Activated CD8-positive, alpha-beta memory T cell treated with anti-CD3 and anti-CD28 coated beads for 1 hour (primary cell): ENCODE measurements around the gene ISL2.

Experiments
- DNase-seq, 2 donors: peaks; one replicate each; pipeline ENCODE4 v3.0.0-alpha.2; 2020; ENCODE audit warnings: low read depth in 1 of 2; ENCODE audit errors: extremely low read depth in 1 of 2

Gene ISL2

GRCh38 chr15:76327191-76328105 lies 9.1 kb upstream of the ISL2 start:
- DNase-seq: no peak

DNA sequence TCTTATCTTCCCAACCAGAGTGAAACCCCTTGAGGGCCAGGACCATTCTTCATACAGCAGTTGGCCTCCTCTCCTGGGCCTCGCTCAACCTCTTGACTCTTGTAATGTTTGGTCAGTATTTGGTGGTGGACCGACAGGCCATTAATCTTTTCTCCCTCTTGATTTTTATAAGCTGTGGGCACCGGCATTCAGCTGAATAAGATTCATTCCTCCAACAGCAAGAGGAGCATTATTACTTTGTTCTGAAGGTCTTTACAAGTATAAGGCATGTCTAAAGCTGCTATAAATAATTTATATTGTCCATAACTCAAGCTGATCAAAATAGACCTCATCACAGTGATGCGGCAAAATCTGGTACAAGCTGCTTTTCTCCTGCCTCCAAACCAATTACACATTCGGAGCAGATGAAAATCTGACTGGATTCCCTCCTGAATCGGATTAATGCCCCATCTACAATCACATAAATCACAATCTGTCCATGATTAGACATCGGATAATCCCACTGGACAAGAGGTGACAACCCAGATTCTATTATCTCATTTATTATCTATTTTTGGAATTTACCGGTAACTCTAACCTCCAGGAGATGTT lies 8.4 kb upstream of the ISL2 start:
- no peak for DNase-seq

- DNase-seq: no peak
Measured at GRCh38 chr15:76328958-76329357, 7.6 kb upstream of the ISL2 start.

GRCh38 chr15:76330080-76330680 lies 6.4 kb upstream of the ISL2 start:
- DNase-seq: no peak

DNA sequence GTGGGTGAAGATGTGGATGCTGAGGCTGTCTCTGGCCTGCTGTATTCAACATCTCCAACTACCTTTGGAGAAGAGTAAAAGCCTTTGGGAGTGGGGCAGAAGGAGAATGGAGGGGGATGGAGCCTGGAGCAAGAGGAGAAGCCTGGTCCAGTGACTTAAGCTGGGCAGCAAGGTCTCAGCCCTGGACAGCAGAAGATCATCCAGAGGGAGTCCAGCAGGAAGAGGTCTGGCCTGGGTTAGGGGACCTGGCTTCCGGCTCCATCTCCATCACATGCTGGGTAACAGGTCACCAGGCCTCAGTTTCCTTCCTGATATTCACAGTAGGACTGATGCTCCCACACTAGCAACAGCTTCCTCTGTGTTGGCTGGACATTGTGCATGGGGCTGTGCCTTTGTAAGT lies 3.8 kb upstream of the ISL2 start:
- no peak for DNase-seq

DNA sequence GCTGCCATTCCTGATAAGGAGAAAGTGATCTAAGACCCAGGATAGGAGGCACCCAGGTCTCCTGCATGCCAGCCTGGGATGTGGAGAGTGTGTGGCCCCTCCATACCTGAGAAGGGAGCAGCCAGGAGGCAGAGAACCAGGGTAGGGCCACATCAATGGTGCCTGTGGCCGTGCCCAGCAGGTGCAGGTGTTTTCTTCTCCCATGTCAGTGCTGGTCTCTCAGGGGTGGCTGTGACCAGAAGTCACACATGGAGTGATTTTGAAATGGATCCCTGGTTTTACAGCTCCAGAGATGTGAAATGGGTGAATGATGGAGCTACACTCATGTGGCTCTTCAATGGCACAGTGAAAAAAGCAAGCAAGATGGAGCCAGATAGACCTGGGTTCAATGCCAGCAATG lies 3.3 kb upstream of the ISL2 start:
- DNase-seq: no peak

DNA sequence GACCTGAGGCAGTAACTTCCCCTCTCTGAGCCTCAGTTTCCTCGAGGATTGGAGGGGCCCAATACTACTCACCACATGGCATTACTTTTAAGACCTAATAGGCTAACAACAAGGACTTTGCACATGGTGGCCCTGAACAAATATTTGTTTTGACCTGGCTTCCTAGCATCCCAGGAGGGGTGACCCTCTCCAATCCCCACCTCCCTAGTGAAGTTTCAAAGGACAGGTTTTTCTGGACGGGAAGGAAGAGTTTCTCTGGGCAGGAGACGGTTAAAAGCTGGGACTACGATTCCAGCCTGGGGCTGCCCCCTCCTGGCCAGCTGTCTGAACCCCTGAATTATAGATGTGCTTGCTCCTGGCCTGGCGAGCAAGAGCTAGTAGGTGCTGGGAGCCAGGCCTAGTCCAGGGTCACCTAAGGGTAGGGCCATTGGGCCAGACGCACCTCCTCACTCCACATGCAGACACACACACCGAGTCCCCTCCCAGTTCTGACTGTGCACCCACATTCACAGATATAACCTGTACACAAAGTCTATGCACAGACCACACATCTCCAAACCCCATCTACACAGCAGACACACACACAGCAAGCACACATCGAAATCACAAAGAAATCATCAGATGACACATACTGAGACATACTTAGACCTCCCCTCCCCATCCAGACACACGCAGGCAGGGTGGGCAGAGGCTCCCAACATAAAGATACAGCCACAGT lies 2.7 kb upstream of the ISL2 start:
- DNase-seq: no peak

DNA sequence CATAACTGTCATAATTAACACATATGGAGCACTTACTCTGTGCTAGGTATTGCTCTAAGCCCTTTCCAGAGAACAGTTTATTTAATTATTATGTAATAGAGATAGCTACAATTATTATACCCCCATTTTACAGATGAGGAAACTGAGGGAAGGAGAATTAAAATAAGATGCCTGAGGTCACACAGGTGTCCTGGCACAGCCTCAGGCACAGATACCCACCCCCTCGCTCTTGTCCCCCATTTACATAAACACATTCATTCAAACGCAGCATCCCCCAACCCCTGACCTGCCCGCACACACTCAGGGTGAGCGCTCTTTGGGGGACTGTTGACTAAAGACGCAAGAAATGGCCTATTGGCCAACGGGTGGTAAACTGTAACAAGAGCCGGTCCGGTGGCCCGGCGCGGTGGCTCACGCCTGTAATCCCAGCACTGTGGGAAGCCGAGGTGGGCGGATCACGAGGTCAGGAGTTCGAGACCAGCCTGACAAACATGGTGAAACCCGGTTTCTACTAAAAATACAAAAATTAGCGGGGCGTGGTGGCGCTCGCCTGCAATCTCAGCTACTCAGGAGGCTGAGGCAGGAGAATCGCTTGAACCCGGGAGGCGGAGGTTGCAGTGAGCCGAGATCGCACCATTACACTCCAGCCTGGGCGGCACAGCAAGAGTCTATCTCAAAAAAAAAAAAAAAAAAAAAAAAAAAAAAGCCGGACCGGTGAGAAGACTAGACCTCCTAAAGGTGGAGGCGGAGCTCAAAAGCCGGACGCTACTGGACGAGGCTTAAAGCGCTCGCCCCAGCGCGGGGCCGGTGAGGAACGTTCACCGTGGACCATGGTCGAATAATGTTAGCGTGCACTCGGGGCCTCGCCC lies 1.9 kb upstream of the ISL2 start:
- DNase-seq: no peak

- DNase-seq: no peak
Measured at GRCh38 chr15:76335307-76336253, 993 bp upstream of the ISL2 start.

- no peak for DNase-seq
Measured at GRCh38 chr15:76337059-76337695, 604 bp downstream of the ISL2 start.

- DNase-seq: no peak
Measured at GRCh38 chr15:76337696-76338485, 1.3 kb downstream of the ISL2 start.

DNA sequence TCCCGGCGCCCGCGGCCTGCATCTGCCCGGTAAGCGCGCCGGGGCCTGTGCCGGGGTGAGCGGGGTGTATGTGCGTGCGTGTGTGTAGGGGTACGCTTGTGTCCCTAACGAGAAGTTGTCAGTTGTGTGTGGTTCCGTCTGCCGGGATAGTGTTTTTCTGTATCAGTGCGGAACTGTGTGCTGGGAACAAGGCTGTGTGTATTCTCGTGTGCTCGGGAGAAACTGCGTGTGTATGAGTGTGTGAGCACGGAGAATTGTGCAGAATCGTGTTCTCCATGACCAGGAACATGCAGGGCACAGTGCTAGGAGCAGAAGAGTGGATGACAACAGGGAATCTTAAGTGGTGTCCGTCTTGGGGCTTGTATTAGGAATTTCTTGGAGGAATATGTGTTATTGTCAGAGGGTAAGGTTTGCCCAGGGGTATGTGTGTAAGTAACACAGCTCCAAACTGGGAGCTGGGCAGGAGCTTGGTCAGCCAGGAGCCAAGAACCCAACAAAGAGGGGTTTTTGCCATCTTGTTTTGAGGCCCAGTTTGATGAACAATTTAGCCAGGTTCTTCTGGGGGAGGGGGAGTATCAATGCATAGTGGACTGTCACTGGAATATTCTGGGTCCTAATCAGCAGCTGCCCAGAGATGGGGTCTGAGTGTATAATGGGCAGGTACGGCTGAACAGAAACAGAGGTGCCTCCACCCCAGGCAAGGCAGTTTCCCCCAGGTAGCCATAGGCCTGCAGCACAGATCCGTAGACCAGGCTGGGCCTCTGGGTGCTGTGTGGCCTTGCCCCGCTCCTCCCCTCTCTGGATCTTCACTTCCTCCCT lies 2.1 kb downstream of the ISL2 start:
- no peak for DNase-seq

DNA sequence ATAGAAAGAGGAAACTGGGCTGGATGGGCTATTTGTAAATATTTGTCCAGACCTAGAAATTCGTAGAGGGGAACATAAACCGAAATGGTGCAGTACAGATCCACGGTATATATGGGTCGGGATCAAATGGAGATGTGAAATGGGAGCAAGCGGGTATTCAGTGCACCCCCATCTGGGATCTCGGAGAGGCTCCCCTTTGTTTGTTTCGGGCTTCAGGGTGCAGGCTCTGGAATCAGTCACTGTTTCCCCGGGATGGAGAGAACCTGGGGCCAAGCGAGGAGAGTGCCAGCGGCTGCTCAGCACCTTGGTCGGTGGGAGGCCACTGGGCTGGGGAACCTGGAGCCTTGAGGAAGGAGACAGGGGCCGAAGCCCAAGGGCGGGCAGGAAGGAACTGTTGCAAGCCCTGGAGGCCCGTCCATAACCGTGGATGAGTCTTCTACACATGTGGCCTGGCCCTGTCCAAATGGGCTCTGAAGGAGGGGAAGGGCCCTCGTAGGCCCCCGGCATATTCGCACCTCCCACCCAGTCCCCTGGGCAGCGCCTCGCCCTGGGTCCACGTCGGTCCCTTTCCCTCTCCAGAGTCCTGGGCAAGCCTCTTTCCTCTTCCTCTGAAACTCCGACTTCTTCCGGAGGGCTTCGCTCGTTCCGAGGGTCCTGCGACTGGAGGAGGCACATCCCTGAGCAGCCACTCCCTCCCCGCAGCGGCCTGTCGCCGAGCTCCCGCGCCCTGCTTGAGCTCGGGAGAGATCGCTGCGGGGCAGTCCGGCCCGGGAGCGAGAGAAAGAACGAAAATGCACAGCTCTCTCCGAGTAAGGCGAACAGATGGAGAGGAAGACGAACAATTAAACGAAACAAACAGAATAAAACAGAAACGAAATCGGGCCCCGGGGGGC lies 3.0 kb downstream of the ISL2 start:
- no peak for DNase-seq

- DNase-seq: no peak
Measured at GRCh38 chr15:76340198-76340802, 3.7 kb downstream of the ISL2 start.

- DNase-seq: no peak
Measured at GRCh38 chr15:76340803-76341365, 4.3 kb downstream of the ISL2 start.
